ENCODE measurements around the gene GATAD1.

- TF ChIP-seq POLR2AphosphoS5 (IDR thresholded peaks at IDR 0.05; ENCODE audit: low read depth, low read length) (no peak), EZH2 (IDR thresholded peaks at IDR 0.05; ENCODE audit: low read depth, low read length, severe bottlenecking) (no peak), CHD2 (IDR thresholded peaks at IDR 0.05; ENCODE audit: low read length) (no peak), JUND (IDR thresholded peaks at IDR 0.05; ENCODE audit: low read length) (no peak), CTCF (IDR thresholded peaks at IDR 0.05; ENCODE audit: control extremely low read depth in 1 of 3, insufficient read depth in 1 of 3, low read depth in 1 of 3, low read length in 3 of 3) (no peak), TAF1 (IDR thresholded peaks at IDR 0.05; ENCODE audit: low read depth, low read length) (no peak), CHD1 (IDR thresholded peaks at IDR 0.05; ENCODE audit: low read depth, low read length) (no peak), USF2 (IDR thresholded peaks at IDR 0.05; ENCODE audit: low read length) (no peak), HDAC2 (IDR thresholded peaks at IDR 0.05; ENCODE audit: borderline replicate concordance in 1 of 2, low read depth in 2 of 2, low read length in 2 of 2) (no peak), YY1 (IDR thresholded peaks at IDR 0.05; ENCODE audit: low read depth, low read length) (no peak), CREB1 (IDR thresholded peaks at IDR 0.05) (no peak), FOSL1 (IDR thresholded peaks at IDR 0.05; ENCODE audit: insufficient read depth, low read depth, low read length) (no peak)
Observed at GRCh38 chr7:92448205-92448747, 994 bp downstream of the GATAD1 start.
